ENCODE results near the gene CBR3. TPM values are rescaled to one million over a fixed set of nuclear protein-coding genes. Genes with fewer than 3 reads are reported as not detected.
"Not testable (repeated sequence)": the region's sequence is repeated elsewhere in the genome, so short reads cannot be mapped to it uniquely, and the experiment has no call there.

The CBR3 gene
- 1 to 10 TPM; 1.6 to 4.5 (median 2.8) TPM for polyA plus RNA-seq (ENCODE audit: insufficient read depth in 1 of 5, insufficient read length in 5 of 5, low replicate concordance in 1 of 5)
- long read RNA-seq, donor 1, partial matches to known transcripts, result 0 of 3 reads
- long read RNA-seq, donor 1, other reads (novel, unspliced or antisense), result 0 of 3 reads
- long read RNA-seq, donor 2, partial matches to known transcripts, result 0 of 3 reads
- long read RNA-seq, donor 2, other reads (novel, unspliced or antisense), result 0 of 3 reads
- long read RNA-seq, donor 3, partial matches to known transcripts, result 0 of 2 reads
- long read RNA-seq, donor 3, other reads (novel, unspliced or antisense), result 0 of 2 reads
- long read RNA-seq, donor 4, result 0 reads
- long read RNA-seq, donor 5, partial matches to known transcripts, result 0 of 2 reads
- long read RNA-seq, donor 5, other reads (novel, unspliced or antisense), result 0 of 2 reads
- long read RNA-seq, donor 6, result 0 reads
- long read RNA-seq, donor 7, partial matches to known transcripts, result 0 of 2 reads
- long read RNA-seq, donor 7, other reads (novel, unspliced or antisense), result 0 of 2 reads
- long read RNA-seq, donor 8, partial matches to known transcripts, result 0 of 2 reads
- long read RNA-seq, donor 8, other reads (novel, unspliced or antisense), result 0 of 2 reads

DNA sequence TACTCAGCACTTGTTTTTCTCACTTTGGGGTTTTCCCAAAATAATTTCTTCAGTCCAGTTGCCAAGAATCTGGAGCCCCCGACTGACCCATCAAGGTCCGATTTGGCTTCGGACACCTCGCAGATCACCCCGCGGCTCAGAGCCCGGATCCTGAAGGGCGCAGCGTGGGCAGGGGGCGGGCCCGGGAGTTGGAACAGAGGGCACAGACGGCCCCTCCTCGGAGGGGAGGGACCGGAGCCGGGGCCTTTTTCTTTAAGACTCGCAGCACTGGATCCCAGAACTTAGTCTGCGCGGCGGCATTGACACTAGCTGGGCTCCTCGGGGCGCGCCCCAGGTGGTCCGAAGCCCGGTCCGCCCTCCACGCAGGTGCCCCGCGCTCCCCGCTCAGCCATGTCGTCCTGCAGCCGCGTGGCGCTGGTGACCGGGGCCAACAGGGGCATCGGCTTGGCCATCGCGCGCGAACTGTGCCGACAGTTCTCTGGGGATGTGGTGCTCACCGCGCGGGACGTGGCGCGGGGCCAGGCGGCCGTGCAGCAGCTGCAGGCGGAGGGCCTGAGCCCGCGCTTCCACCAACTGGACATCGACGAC lies at the start of gene CBR3:
CBR3 (plus strand) TSS at position 277 of the 588 bp plus-strand sequence; CDS start at position 391, 114 bp downstream.
- peak in 1 of 2 donors; percentile 35 for DNase-seq

DNA sequence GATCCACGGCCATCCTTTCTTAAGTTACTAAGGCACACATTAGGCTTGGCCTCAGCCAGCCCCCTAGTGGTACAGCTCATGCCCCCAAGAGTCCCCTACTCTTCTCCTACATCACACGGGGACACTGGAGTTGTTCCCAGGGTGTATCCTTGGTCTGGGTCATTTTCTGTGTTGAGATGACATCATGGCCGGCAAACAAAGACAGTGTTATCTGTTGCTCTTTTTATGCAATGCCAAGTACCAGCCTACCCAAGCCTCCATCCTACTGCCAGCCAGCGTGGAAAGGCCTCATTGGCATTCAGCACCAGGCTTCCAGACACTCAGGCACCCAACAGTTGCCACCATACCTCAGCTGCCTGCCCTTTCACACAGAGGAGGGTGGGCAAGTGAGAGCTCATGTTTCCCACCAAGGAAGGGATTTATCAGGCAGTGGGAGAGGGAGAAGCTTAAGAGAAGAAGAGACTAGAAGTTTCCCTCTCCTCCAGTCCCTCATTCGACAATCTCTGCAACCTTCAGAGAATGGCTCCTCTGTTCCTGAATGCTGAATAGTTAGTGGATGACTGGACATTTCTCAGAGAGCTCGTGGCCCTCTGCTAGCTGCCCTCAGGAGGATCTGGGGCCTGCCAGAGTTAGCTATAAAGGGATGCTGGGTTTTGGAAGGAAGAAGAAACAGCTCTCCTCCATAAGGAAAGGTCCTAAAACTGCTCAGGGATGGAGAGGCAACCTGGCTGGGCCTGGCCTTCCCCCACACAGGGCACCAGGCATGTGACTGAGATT lies 47.3 kb upstream of the CBR3 start:
- DNase-seq, result no peak

DNA sequence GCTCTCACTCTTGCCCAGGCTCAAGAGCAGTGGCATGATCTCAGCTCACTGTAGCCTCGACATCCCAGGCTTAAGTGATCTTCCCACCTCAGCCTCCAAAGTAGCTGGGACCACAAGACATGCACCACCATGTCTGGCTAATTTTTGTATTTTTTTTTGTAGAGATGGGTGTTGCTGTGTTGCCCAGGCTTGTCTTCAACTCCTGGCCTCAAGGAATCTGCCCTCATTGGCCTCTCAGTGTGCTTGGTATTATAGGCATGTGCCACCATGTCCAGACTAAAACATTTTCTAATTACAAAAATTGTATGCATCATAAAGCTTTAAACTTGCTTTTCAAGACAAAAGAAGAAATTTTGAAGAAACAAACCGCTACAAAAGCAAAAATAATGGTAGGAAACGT lies 44.9 kb upstream of the CBR3 start:
- no peak for DNase-seq

DNA sequence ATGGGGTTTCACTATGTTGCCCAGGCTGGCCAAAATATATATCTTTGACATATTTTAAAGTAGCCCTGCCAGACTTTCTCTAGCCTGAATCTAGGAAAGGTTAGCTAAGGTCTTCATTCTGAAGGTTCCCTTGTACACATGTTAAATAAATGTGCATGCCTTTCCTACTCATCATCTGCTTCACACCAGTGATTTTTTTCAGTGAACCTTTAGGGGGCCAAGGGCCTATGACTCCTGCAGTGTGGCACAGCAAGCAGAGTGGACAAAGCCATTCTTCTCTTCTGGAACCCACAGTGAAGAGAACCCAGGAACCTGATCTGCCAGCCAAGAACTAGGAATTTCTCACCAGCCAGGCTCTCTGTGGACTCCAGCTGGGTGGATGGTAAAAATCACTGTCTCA lies 42.2 kb upstream of the CBR3 start:
- DNase-seq, result no peak

DNA sequence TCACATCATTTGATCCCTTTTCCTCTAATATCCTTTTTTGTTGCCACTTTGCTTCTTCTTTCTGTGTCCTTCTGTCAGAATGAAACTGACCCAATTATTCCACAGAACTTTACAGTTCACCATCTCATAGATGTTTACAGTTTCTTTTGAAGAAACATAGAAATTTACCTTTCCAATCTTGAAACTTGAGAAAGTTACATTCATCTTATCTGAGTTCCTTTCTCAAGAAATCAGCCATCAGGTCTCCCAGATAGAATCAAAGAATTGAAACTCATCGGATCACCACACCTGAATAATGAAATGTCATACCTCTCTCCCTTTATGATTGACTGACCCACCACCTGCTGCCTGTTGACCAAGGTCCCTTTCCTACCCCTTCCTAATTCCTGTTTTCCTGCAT lies 41.4 kb upstream of the CBR3 start:
- no peak for DNase-seq

DNA sequence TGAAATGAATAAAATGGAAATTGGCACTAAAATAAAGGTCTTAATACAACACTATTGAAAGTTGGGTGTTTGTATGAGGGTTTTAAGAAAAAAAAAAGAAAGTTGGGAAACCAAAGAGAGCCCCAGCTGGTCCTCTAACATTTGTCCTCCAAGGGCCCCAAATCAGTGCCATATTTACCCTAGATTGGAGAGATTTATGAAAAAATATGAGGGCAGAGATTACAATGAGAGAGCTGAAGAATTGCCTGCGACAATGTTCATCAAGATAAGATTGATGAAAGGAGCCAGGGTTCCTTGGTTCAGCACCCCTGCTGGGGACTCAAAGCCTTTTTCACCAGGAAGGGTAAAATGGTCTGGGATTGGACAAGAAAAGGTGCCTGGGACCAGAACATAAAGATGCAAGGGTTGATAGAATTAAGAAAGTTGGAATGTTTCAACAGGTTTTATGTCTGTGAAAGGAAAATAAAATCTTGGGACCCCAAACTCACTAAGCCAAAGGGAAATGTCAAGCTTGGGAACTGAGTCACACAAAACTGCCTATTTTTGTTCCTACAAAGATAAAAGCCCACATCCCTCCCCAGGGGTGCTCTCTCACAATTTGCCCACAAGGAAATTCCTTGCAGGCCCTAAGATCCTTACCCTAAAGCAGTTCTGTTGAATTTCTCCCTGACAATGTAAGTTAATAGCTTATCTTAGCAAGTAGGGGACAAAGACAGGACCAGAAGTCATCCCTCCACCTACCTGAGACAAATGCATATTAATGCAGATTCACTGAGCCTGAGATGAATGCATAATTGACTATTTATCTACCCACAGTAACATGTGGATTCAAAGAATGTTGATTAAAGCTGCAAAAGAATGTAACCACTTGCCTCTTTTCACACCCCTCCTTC lies 38.2 kb upstream of the CBR3 start:
- DNase-seq, result no peak

DNA sequence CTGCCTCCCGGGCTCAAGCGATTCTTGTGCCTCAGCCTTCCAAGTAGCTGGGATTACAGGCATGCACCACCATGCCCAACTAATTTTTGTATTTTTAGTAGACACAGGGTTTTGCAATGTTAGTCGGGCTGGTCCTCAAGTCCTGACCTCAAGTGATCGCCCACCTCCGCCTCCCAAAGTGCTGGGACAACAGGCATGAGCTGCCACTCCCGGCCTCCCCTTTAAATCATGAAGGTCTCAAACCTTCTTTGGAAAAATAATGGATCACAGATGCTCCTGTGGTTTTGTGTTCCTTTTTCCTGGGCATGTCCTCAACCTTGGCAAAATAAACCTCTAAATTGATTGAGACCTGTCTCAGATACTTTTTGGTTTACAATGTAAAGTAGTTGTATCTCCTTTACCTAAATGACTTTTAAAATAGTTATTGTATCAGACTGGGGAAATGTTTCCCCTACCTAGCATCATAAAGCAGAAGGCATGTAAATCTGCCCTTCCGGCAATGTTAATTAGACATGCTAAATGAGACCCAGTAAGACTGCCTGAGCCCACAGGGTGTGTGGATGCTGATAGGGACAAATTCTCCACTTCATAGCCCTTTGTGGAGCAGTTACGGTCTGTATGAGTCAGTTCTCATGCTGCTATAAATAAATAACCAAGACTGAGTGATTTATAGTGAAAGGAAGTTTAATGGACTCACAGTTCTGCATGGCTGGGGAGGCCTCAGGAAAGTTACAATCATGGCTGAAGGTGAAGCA lies 37.3 kb upstream of the CBR3 start:
- DNase-seq, result no peak

DNA sequence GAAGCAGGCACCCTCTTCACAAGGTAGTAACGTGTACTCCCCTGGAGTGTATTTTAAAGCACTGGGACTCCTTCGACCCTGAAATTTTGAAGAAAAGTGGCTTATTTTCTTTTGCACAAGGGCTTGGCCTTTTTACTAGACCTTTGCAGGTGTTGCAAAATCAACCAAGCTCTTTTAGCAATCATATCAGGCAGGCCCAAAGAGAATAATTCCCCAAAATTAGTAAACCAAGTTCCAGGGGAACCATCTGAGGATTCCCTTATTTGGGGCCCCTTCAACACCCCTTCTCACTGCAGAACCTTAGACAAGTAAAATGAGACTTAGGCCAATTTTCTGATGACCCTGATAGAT lies 36.7 kb upstream of the CBR3 start:
- no peak for DNase-seq

DNA sequence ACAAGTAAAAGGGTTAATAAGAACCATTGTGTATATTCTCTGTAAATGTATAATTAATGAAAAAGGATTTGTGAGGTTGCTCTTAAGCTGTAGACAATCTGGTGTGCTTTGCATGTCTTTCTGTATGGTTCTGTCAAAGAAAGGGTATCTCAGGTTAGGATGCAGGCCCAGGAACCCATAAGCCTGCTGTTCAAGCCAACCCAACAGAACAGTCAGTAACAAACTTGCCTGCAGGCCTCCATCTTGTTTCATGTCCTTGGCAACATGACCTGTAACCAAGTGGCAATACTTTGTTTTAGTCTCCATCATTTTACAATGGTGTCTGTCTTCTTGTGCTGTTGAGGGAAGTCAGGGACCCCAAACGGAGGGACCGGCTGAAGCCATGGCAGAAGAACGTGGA lies 35.9 kb upstream of the CBR3 start:
- no peak for DNase-seq

DNA sequence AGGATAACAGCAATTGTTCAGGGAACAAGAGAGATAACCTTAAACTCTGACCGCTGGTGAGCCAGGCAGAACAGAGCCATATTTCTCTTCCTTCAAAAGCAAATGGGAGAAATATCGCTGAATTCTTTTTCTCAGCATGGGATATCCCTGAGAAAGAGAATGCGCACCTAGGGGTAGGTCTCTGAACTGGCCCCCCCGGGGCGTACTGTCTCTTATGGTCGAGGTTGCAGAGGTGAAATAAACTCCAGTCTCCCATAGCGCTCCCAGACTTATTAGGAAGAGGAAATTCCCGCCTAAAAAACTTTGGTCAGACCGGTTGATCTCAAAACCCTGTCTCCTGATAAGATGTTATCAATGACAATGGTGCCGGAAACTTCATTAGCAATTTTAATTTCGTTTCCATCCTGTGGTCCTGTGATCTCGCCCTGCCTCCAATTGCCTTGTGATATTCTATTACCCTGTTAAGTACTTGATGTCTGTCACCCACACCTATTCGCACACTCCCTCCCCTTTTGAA lies 35.1 kb upstream of the CBR3 start:
- not testable (repeated sequence) for DNase-seq

DNA sequence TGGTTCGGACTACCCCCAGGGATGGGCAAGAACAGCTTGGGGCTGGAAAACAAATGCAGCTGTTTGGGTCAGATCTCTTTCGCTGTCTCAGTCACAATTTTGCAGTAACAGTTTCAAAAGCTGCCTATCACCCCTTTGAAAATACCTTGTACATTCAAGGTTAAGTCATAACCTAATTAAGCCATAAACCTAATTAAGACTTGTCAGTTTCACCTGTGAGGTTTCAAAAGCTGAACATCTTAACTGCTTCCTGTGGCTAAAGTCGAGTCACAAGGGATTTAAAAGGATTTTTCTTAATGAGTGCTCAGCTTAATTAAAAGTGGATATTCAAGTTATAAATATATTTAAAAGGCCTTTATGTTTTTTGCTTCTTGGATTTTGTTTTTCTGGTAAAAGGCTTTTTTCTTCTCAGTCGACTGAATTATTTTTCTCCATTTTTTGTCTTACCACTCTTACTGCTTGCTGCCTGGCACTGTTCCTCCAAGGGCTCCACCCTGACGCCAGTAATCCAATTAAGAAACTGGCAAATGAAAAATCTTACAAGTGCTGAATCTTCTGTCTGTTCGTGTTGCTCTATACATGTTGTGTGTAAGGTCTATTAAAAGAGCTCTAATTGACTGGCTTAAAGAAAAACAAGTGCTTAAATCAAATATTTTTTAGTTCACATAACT lies 33.8 kb upstream of the CBR3 start:
- no peak for DNase-seq

DNA sequence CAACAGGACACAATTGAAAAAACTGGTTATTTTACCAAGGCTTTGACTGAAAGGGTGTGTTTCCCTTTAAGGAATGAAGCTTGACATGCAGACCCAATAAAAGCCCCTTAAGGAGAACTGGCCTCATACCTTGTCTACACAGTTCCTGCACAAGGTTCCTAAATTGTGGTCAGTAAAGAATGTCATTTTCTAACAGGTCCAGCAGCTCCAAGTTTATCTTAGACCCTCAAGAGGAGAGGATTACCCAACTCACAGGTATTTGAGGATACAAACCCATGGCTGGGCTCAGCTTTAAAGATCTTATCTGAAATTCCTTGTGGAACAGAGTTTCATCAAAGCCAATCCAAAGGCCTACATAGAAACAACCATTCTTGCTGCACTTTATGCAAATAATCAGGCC lies 31.4 kb upstream of the CBR3 start:
- no peak for DNase-seq

DNA sequence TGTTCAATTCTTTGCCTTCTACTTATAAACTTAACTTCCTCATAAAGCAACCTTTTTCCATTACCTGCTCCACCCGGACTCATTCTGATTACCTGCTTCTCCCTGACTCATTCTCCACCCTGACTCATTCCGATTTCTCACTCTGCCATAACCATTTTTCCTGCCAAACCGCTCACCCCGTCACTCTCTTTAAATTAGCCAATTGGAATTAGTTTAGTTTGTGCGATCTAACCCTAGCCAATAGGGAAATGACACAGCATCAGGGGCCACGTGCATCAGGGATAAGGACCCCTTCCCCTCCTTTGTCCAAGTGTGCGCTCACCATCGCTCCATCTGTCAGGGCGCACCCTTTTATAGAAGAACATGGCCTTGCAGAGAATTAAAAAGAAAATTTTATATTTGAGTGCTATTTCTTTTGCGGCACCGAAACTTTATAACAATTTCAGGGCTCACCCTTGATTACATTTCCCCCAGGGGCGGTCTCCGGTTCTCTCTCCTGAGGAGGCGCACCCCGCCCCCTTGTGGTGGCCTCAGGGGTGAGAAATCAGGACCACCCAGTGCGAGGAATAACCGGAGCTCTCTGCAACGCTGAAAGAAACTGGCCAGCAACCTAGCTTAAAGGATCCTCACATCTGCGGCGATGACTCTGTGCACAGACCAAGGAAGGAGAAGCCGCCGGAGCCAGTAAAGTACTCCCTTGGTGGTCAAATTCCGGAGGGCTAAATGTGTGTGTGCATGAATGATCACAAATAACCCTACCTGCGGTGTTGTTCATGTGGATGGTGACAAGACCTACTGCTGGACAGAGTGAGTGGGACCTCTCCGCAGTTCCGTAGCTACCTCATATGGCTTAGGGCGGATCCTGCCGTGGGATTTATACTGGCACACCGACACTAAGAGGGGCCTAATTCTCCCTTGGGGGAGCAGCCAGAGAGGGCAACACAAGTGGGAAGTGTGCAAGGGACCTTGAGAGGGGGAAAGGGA lies 30.3 kb upstream of the CBR3 start:
- DNase-seq, result peak in 1 of 2 donors; percentile 55

DNA sequence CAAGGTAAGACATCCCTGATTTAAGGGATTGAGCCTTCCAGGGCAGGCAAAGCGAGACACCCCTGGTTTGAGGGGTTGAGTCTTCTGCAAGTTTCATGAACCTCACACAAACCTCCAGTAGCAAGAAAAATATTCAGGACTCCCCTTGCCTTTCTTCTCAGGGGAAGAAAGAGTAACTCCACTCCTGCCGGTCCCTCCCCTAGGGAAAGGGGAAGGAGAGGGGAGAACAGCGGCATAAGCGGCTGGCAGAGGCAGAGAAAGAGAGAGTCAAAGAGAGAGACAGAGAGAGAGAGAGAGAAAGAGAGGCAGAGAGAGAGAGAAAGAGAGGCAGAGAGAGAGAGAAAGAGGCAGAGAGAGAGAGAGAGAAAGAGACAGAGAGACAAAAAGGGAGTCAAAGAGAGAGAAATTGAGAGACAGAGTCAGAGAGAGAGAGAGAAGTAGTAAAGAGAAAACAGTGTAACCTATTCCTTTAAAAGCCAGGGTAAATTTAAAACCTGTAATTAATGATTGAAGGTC lies 29.5 kb upstream of the CBR3 start:
- DNase-seq, result no peak

DNA sequence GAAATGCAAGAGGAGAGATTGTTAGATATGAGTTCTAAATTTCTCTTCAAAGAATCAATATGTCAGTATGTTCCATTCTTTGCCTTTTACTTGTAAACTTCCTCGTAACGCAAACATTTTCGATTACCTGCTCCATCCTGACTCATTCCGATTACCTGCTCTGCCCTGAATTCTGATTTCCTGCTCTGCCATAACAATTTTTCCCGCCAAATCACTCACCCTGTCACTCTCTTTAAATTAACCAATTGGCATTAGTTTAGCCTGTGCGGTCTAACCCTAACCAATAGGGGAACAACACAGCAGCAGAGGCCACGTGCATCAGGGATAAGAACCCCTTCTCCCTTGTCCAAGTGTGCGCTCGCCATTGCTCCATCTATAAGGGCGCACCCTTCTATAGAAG lies 25.0 kb upstream of the CBR3 start:
- DNase-seq, result no peak

DNA sequence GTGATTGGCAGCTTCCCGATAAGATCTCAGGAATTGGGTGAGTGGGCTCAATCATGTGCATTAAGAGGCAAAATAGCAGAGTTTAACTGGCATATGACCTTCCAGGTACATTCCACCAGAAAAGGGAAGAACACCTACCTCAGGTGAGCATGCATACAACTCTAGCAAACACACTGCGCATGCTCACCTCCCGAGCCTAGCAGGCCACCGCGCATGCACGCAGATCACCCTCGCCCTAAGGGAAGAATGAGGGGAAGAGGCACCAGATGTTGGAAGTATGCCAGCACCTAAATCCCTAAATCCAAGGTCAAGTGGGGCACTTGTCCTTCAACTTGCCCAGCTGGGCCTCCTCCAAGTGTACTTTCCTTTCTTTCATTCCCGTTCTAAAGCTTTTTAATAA lies 23.6 kb upstream of the CBR3 start:
- DNase-seq, result no peak

DNA sequence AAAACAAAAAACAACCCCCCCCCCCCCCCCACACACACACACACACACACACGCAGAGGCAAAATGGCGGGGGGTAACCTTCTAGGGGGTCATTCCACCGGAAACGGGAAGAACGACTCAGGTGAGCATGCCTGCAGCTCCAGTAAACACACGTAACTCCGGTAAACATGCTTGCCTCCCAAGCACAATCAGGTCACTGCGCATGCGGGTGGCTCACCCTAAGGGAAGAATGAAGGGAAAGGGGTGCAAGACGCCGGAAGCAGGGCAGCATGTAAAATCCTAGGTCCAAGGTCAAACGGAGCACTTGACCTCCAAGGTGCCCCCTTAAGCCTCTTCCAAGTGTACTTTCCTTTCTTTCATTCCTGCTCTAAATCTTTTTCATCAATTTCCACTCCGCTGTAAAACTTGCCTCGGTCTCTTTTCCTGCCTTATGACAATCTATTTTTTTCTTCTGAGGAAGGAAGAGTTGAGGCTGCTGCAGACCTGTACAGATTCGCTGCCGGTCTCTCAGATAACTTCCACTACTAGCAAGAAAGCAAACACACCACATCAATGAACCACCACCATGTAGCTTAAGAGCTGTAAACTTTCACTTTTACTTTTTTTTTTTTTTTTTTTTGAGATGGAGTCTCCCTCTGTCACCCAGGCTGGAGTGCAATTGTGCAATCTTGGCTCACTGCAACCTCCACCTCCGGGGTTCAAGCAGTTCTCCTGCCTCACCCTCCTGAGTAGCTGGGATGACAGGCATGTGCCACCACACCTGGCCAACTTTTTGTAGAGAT lies 21.0 kb upstream of the CBR3 start:
- DNase-seq, result no peak
